ENCODE results near the gene EIPR1.

The EIPR1 gene

DNA sequence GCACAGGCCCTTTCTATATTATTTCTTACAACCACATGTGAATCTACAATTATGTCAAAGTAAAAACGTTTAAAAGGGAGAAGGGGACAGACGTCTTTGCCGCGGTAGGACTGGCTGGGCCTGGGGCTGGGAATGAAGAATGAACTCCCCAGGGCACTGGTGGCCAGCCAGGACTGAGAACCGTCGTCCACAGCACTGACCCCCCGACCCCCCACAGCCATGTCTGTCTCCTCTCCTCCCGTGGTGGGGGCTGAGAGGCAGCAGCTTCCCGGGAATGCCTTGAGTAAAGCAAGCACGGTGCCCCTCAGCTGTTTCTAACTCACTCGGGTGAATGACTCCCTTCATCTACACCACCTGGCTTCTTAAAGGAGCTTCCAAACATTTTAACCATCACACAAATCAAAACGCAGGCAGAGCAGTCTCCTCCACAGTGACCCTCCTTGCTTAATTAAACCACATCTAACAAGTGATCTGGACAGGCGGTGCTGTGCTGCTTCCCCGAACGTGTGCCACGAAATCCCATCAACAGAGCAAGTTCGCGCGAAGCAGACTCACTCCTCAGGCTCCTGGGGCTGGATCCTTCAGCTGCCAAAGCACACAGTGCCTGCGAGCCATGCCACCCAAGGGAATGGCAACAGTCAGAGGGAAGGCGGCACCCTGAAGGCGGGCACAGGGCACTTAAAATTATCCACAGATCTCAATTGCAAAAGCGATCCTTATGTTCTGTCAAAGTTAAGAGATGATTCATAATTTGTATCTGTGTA is 217.7 kb downstream of the EIPR1 start:
- no peak overlapping the region for H3K4me3 ChIP-seq (ENCODE audit: extremely low read depth, insufficient read depth, low read length, poor library complexity, severe bottlenecking)
- peaks cover 22% of the 10 kb centered on the region for H3K9me3 ChIP-seq (ENCODE audit: control insufficient read depth, low read length)
- 81 to 88% methylated on average over 14 to 21 of the region's 23 CpGs for WGBS, 2 experiments (ENCODE audit: insufficient coverage in 2 of 2)
- peaks cover 10% of the 10 kb centered on the region for H3K36me3 ChIP-seq (ENCODE audit: control insufficient read depth, insufficient read depth, low read length)
- no peak overlapping the region for H3K27ac ChIP-seq (ENCODE audit: low read depth, low read length, severe bottlenecking)
- no peaks in the 10 kb centered on the region for H3K4me1 ChIP-seq (ENCODE audit: control insufficient read depth, insufficient read depth, low read length, poor library complexity, severe bottlenecking)

DNA sequence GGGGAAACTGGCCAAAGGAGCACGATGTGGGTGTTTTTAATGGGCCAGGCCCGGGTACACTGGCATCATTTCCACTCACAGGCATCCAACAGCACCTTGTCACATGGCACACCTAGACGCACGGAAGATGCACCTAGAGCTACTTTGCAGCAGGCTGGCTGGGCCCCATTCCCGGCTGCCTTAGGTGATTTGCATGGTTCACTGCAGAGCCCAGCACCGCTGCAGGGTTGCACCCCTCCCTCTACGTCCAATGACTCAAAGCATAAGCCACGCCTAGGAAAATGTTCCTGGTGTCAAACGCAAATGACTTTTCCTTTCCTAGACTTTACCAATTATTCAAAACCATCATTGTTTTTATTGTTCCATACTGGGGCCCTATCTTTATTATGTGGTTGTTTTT is 222.9 kb downstream of the EIPR1 start:
- H3K4me1 ChIP-seq (ENCODE audit: control insufficient read depth, insufficient read depth, low read length, poor library complexity, severe bottlenecking) = no peaks in the 10 kb centered on the region
- no peak overlapping the region for H3K4me3 ChIP-seq (ENCODE audit: extremely low read depth, insufficient read depth, low read length, poor library complexity, severe bottlenecking)
- no peaks in the 10 kb centered on the region for H3K36me3 ChIP-seq (ENCODE audit: control insufficient read depth, insufficient read depth, low read length)
- H3K9me3 ChIP-seq (ENCODE audit: control insufficient read depth, low read length) = no peaks in the 10 kb centered on the region
- WGBS, 2 experiments (ENCODE audit: insufficient coverage in 2 of 2) = 93 to 98% methylated on average over 5 to 6 of the region's 9 CpGs
- H3K27ac ChIP-seq (ENCODE audit: low read depth, low read length, severe bottlenecking) = no peak overlapping the region

GRCh38 chr2:3154146-3154545 is 223.5 kb downstream of the EIPR1 start:
- Histone ChIP-seq H3K9me3 (ENCODE audit: control insufficient read depth, low read length) (no peaks in the 10 kb centered on the region), H3K4me3 (ENCODE audit: extremely low read depth, insufficient read depth, low read length, poor library complexity, severe bottlenecking) (no peak overlapping the region), H3K4me1 (ENCODE audit: control insufficient read depth, insufficient read depth, low read length, poor library complexity, severe bottlenecking) (no peaks in the 10 kb centered on the region), H3K27ac (ENCODE audit: low read depth, low read length, severe bottlenecking) (no peak overlapping the region), H3K36me3 (ENCODE audit: control insufficient read depth, insufficient read depth, low read length) (no peaks in the 10 kb centered on the region)
- WGBS, 2 experiments (ENCODE audit: insufficient coverage in 2 of 2) = 89 to 100% methylated on average over 2 to 4 of the region's 7 CpGs

DNA sequence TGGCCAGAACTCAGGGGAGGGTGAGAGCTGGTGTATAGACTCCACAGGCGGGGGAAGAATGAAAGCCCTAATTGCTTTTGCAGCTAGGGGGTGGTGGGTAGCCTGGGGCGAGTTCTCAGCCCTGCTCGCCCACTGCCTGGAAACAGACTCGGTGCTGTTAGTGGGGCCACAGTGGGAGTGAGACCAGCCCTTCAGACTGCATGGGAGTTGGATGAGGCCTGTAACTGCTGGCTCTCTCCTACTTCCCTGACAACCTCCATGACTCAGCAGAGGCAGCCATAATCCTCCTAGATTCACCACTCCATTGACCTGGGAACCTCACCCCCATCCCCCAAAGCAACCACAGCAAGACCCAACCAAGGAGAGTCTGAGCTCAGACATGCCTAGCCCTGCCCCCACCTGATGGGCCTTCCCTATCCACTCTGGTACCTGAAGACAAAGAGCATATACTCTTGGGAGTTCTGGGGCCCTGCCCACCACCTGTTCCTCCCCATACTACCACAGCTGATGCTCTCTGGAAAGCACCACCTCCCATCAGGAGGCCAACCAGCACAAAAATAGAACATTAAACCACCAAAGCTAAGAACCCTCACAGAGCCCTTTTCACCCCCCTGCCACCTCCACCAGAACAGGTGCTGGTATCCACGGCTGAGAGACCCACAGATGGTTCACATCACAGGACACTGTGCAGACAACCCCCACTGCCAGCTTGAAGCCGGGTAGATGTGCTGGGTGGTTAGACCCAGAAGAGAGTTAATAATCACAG is 226.3 kb downstream of the EIPR1 start:
- Histone ChIP-seq H3K27ac (ENCODE audit: low read depth, low read length, severe bottlenecking) (no peak overlapping the region), H3K9me3 (ENCODE audit: control insufficient read depth, low read length) (no peaks in the 10 kb centered on the region), H3K36me3 (ENCODE audit: control insufficient read depth, insufficient read depth, low read length) (no peaks in the 10 kb centered on the region), H3K4me3 (ENCODE audit: extremely low read depth, insufficient read depth, low read length, poor library complexity, severe bottlenecking) (no peak overlapping the region), H3K4me1 (ENCODE audit: control insufficient read depth, insufficient read depth, low read length, poor library complexity, severe bottlenecking) (no peaks in the 10 kb centered on the region)
- WGBS, 2 experiments (ENCODE audit: insufficient coverage in 2 of 2) = 94% methylated on average over 2 to 3 of the region's 6 CpGs

DNA sequence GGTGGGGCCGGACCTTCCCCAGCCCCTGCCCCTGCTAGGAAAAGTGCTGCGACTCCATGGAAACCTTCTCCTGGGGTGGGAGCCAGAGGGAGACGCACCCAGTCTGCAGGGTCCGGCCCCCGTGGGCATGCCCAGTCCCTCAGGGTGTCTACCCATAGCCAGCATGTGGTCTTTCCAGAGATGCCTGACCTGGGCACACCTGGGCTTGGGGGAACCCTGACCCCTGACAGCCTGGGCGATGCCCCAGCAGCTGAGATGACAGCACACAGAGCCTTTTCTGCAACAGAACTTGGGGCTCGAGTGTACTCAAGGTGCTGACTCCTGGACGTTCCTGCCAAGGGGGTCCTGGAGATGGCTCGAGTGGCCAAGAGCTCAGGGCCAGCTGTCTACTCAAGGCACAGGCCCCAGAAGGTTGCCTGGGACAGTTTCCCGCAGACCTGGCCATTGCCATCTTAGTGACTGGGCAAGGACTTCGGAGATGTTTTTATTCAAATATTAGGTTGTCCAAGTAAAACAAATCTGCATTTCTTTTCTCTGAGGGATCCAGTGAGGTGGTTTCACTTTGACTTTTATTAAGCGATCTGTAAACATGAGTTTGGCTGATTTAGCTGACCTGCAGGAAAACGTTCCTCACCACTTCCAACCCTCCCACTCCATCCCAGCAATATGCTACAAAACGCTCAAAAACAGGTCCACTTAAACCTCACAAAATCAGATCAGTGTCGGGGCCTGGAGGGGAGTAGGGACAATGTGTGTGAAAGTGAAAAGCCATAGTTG is 228.0 kb downstream of the EIPR1 start:
- no peak overlapping the region for H3K4me3 ChIP-seq (ENCODE audit: extremely low read depth, insufficient read depth, low read length, poor library complexity, severe bottlenecking)
- WGBS, 2 experiments (ENCODE audit: insufficient coverage in 2 of 2) = 91 to 92% methylated on average over 7 to 10 of the region's 15 CpGs
- peaks cover 3% of the 10 kb centered on the region for H3K4me1 ChIP-seq (ENCODE audit: control insufficient read depth, insufficient read depth, low read length, poor library complexity, severe bottlenecking)
- H3K36me3 ChIP-seq (ENCODE audit: control insufficient read depth, insufficient read depth, low read length) = no peaks in the 10 kb centered on the region
- H3K9me3 ChIP-seq (ENCODE audit: control insufficient read depth, low read length) = no peaks in the 10 kb centered on the region
- no peak overlapping the region for H3K27ac ChIP-seq (ENCODE audit: low read depth, low read length, severe bottlenecking)

- no peaks in the 10 kb centered on the region for H3K9me3 ChIP-seq (ENCODE audit: control insufficient read depth, low read length)
- 92 to 93% methylated on average over 16 of the region's 17 CpGs for WGBS, 2 experiments (ENCODE audit: insufficient coverage in 2 of 2)
- H3K4me1 ChIP-seq (ENCODE audit: control insufficient read depth, insufficient read depth, low read length, poor library complexity, severe bottlenecking) = peaks cover 3% of the 10 kb centered on the region
- H3K4me3 ChIP-seq (ENCODE audit: extremely low read depth, insufficient read depth, low read length, poor library complexity, severe bottlenecking) = no peak overlapping the region
- no peaks in the 10 kb centered on the region for H3K36me3 ChIP-seq (ENCODE audit: control insufficient read depth, insufficient read depth, low read length)
- no peak overlapping the region for H3K27ac ChIP-seq (ENCODE audit: low read depth, low read length, severe bottlenecking)
These were observed 228.9 kb downstream of the EIPR1 start for GRCh38 chr2:3148716-3149115.

DNA sequence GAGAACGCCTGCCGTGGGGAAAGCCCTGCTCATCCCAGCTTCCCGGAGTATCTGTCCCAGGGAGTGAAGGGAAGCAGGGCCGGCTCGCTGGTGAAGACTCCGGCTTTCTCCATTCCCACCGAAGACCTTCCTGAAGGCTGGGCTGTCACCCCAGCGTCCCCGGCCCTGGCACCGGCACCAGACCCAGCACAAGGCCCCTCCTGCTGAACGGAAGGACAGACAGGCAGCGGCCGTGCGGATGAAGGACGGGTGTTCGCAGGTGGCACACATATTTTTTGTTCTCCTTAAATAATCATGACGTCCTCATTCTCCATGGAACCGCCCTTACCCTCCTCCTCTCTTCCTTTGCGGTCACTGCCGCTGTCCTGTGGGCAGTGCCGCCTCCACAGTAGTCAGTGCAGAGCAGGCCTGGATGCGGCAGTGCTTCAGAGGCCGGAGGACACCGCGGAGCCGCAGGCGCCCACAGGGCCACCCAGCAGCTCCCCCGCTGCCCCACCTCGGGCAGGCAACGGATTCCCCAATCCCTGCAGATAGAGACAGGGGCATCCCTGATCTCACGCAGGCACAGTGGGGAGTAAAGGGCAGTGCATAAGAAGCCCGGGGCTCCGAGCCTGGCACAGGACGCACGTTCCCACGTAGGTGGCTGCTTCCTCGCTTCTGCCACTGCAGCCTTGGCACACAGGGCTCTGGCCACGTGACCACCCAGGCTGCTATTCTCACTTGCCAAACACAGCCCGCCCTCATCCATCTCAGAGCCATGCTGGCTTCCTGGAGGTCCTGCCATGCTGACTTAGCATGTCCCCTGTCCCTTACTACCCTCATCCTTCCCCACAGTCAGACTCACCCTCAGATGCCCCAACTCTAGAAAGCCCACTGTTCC is 229.7 kb downstream of the EIPR1 start:
- Histone ChIP-seq H3K36me3 (ENCODE audit: control insufficient read depth, insufficient read depth, low read length) (no peaks in the 10 kb centered on the region), H3K27ac (ENCODE audit: low read depth, low read length, severe bottlenecking) (no peak overlapping the region), H3K4me3 (ENCODE audit: extremely low read depth, insufficient read depth, low read length, poor library complexity, severe bottlenecking) (no peak overlapping the region), H3K9me3 (ENCODE audit: control insufficient read depth, low read length) (no peaks in the 10 kb centered on the region), H3K4me1 (ENCODE audit: control insufficient read depth, insufficient read depth, low read length, poor library complexity, severe bottlenecking) (peaks cover 3% of the 10 kb centered on the region)
- 93% methylated on average over 35 to 38 of the region's 39 CpGs for WGBS, 2 experiments (ENCODE audit: insufficient coverage in 2 of 2)

DNA sequence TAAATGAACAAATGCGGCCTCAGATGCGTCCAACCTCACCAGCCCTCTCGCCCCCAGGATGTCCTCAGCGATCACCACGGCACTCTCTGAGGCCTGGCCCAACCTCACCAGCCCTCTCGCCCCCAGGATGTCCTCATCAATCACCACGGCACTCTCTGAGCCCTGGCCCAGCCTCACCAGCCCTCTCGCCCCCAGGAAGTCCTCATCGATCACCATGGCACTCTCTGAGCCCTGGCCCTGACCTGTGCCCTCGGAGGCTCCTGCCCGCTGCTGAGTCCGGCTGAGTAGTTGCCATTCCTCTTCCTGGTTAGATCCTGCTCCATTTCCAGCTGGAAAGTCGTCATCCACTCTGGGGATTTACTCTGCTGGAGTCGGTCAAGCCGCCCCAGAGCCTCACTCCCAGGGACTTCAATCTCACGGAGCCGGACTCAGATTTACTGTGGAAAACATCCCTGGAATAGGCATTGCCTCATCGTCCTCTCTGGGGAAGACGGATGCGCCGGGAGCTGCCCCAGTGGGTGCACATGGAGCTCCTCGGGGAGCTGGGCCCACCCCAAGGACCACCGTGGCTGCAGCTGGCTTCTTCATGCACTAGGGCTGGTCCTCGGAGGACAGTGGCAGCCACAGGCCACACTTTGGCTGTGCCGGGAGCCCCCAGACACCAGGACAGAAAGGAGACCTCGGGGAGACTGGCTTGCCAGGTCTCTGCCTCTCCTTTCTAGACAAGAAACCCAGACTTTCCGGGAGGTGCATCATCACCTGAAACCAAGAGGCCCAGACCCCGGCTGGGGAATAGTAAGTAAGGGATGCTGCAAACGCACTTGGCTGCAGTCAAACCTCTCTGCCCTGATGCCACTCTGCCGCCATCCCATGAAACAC is 230.6 kb downstream of the EIPR1 start:
- Histone ChIP-seq H3K9me3 (ENCODE audit: control insufficient read depth, low read length) (no peaks in the 10 kb centered on the region), H3K27ac (ENCODE audit: low read depth, low read length, severe bottlenecking) (no peak overlapping the region), H3K4me3 (ENCODE audit: extremely low read depth, insufficient read depth, low read length, poor library complexity, severe bottlenecking) (no peak overlapping the region), H3K36me3 (ENCODE audit: control insufficient read depth, insufficient read depth, low read length) (no peaks in the 10 kb centered on the region), H3K4me1 (ENCODE audit: control insufficient read depth, insufficient read depth, low read length, poor library complexity, severe bottlenecking) (peaks cover 3% of the 10 kb centered on the region)
- WGBS, 2 experiments (ENCODE audit: insufficient coverage in 2 of 2) = 86 to 91% methylated on average over 27 of the region's 30 CpGs

DNA sequence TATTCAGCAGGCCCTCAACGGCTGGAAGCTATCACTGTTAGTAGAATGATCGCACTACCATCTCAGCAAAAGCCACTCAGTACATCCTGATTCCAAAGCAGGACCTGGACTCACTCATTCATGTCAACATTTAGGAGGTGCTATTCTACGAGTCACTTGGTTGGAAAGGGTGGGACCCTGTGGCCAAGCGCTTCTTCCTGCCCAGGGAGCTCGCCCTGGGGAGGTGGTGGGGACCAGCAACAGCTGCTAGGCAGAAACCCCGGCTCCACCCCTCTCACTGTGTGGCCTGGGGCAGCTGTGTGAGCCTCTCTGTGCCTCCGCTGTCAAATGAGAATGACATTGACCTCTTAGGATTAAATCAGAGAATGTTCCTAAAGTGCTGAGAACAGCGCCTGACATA is 231.4 kb downstream of the EIPR1 start:
- Histone ChIP-seq H3K27ac (ENCODE audit: low read depth, low read length, severe bottlenecking) (no peak overlapping the region), H3K4me3 (ENCODE audit: extremely low read depth, insufficient read depth, low read length, poor library complexity, severe bottlenecking) (no peak overlapping the region)
- WGBS, 2 experiments (ENCODE audit: insufficient coverage in 2 of 2) = 90 to 96% methylated on average over 4 to 7 of the region's 8 CpGs

More for the DNA sequence above, 231.4 kb downstream of the EIPR1 start:
- H3K4me1 ChIP-seq (ENCODE audit: control insufficient read depth, insufficient read depth, low read length, poor library complexity, severe bottlenecking) = peaks cover 3% of the 10 kb centered on the region
- peaks cover 3% of the 10 kb centered on the region for H3K9me3 ChIP-seq (ENCODE audit: control insufficient read depth, low read length)
- H3K36me3 ChIP-seq (ENCODE audit: control insufficient read depth, insufficient read depth, low read length) = no peaks in the 10 kb centered on the region

Data from mesodermal cell (in vitro differentiated cells).